ENCODE results near the gene RTN4RL1.

RTN4RL1 gene

GRCh38 chr17:2023256-2023655 is 1.9 kb downstream of the RTN4RL1 start:
- Histone ChIP-seq H3K4me1 (peaks cover 0 to 38% (median 32%) of the 10 kb centered on the region in 4 donors), H3K36me3 (no peaks in the 10 kb centered on the region), H3K9me3 (no peaks in the 10 kb centered on the region), H3K27ac (no peak overlapping the region), H3K4me3 (no peak overlapping the region), H3K27me3 (peaks cover 0 to 56% of the 10 kb centered on the region in 2 donors)
- intact Hi-C loops (cut with DNase I; ENCODE audit: low total_unique reads), result no loop called here
- no peak for TF ChIP-seq CTCF (IDR thresholded peaks at IDR 0.05)
- DNase-seq, result no peak

GRCh38 chr17:2022647-2023240 is 2.4 kb downstream of the RTN4RL1 start:
- Histone ChIP-seq H3K4me3 (no peak overlapping the region), H3K36me3 (no peaks in the 10 kb centered on the region), H3K27ac (no peak overlapping the region), H3K27me3 (peaks cover 0 to 51% of the 10 kb centered on the region in 2 donors), H3K9me3 (no peaks in the 10 kb centered on the region), H3K4me1 (peaks cover 0 to 35% (median 32%) of the 10 kb centered on the region in 4 donors)
- no peak for TF ChIP-seq CTCF (IDR thresholded peaks at IDR 0.05)
- intact Hi-C loops (cut with DNase I; ENCODE audit: low total_unique reads), result no loop called here
- DNase-seq, result no peak

GRCh38 chr17:2020721-2021120 is 4.4 kb downstream of the RTN4RL1 start:
- DNase-seq, result no peak
- H3K27me3 ChIP-seq, result peaks cover 0 to 32% of the 10 kb centered on the region in 2 donors
- no peak overlapping the region for H3K27ac ChIP-seq
- intact Hi-C loops (cut with DNase I; ENCODE audit: low total_unique reads), result no loop called here
- TF ChIP-seq CTCF (IDR thresholded peaks at IDR 0.05), result no peak
- no peaks in the 10 kb centered on the region for H3K36me3 ChIP-seq
- peaks cover 0 to 28% (median 26%) of the 10 kb centered on the region in 4 donors for H3K4me1 ChIP-seq
- no peak overlapping the region for H3K4me3 ChIP-seq
- no peaks in the 10 kb centered on the region for H3K9me3 ChIP-seq

GRCh38 chr17:2019723-2020122 is 5.4 kb downstream of the RTN4RL1 start:
- intact Hi-C loops (cut with DNase I; ENCODE audit: low total_unique reads), result no loop called here
- no peak for DNase-seq
- Histone ChIP-seq H3K27me3 (peaks cover 0 to 23% of the 10 kb centered on the region in 2 donors), H3K9me3 (no peaks in the 10 kb centered on the region), H3K4me3 (no peak overlapping the region), H3K27ac (no peak overlapping the region), H3K4me1 (peaks cover 0 to 26% (median 24%) of the 10 kb centered on the region in 4 donors), H3K36me3 (no peaks in the 10 kb centered on the region)
- TF ChIP-seq CTCF (IDR thresholded peaks at IDR 0.05), result no peak

GRCh38 chr17:2018716-2019510 is 6.2 kb downstream of the RTN4RL1 start:
- no peak for TF ChIP-seq CTCF (IDR thresholded peaks at IDR 0.05)
- DNase-seq, result no peak
- intact Hi-C loops (cut with DNase I; ENCODE audit: low total_unique reads), result no loop called here
- no peaks in the 10 kb centered on the region for H3K9me3 ChIP-seq
- no peak overlapping the region for H3K4me3 ChIP-seq
- no peaks in the 10 kb centered on the region for H3K36me3 ChIP-seq
- H3K27ac ChIP-seq, result no peak overlapping the region
- H3K27me3 ChIP-seq, result peaks cover 0 to 14% of the 10 kb centered on the region in 2 donors
- H3K4me1 ChIP-seq, result peaks cover 0 to 26% (median 24%) of the 10 kb centered on the region in 4 donors
